Astrocyte of the cerebellum (primary cell): ENCODE data around the gene STUM.

ENCODE experiments used
- DNase-seq: peaks from one replicate; pipeline ENCODE4 v3.0.0-alpha.2; 2011; ENCODE audit warnings: low read depth
- H3K4me3 ChIP-seq: 2 replicates; pipeline ENCODE4 v1.5.1; 2011; ENCODE audit warnings: mild to moderate bottlenecking, low read depth, low read length, moderate library complexity
- in situ Hi-C: cut with HindIII; loops from 2 replicates; pipeline ENCODE4 v1.10.0; 2017; ENCODE audit warnings: low sequenced_read_pairs
- TF ChIP-seq, protein P1 (sequence below): IDR thresholded peaks from 2 replicates; pipeline ENCODE4 v1.5.1; 2012; ENCODE audit warnings: low read length, low read depth, moderate library complexity, mild to moderate bottlenecking; ENCODE audit errors: missing control alignments

The STUM gene

DNA sequence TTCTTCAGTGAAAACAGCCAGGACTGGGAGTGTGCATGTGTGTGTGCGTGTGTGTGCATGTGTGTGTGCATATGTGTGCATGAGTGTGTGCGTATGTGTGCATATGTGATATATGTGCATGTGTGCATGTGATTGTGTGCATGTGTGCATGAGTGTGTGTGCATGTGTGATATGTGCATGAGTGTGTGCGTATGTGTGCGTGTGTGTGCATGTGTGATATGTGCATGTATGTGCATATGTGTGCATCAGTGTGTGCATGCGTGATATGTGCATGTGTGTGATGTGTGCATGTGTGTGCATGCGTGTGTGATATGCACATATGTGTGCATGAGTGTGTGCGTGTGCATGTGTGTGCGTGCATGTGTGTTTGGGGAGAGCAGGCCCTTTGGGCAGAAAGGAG, 100.7 kb downstream of the STUM start:
- no peak for DNase-seq
- in situ Hi-C loops, result loop anchor here (25.0 kb wide), 1 partner anchor 188 kb away; no protein-coding TSS in a partner anchor
- H3K4me3 ChIP-seq, result no peak overlapping the region
- TF ChIP-seq, protein P1, sequence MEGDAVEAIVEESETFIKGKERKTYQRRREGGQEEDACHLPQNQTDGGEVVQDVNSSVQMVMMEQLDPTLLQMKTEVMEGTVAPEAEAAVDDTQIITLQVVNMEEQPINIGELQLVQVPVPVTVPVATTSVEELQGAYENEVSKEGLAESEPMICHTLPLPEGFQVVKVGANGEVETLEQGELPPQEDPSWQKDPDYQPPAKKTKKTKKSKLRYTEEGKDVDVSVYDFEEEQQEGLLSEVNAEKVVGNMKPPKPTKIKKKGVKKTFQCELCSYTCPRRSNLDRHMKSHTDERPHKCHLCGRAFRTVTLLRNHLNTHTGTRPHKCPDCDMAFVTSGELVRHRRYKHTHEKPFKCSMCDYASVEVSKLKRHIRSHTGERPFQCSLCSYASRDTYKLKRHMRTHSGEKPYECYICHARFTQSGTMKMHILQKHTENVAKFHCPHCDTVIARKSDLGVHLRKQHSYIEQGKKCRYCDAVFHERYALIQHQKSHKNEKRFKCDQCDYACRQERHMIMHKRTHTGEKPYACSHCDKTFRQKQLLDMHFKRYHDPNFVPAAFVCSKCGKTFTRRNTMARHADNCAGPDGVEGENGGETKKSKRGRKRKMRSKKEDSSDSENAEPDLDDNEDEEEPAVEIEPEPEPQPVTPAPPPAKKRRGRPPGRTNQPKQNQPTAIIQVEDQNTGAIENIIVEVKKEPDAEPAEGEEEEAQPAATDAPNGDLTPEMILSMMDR, result no peak

DNA sequence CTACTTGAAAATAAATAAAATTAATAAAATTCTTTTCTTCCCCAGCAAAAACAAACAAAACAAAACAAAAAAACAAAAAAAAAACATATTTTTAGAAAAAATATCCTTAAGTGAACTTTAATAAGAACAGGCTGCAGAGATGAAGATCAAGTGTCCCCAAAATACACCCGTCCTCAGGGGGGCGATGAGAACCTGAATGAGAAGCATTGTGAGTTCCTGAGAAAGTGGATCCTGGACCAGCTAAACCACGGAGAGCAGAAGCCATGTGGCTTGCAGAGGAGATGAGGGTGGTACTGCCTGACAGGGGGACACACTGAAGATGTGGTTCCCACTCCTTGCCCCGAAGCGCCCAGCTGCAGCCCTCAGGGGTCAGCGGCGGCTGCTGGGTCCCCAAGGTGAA, 101.2 kb downstream of the STUM start:
- no peak for DNase-seq
- TF ChIP-seq, protein P1, result peak; percentile 35

DNA sequence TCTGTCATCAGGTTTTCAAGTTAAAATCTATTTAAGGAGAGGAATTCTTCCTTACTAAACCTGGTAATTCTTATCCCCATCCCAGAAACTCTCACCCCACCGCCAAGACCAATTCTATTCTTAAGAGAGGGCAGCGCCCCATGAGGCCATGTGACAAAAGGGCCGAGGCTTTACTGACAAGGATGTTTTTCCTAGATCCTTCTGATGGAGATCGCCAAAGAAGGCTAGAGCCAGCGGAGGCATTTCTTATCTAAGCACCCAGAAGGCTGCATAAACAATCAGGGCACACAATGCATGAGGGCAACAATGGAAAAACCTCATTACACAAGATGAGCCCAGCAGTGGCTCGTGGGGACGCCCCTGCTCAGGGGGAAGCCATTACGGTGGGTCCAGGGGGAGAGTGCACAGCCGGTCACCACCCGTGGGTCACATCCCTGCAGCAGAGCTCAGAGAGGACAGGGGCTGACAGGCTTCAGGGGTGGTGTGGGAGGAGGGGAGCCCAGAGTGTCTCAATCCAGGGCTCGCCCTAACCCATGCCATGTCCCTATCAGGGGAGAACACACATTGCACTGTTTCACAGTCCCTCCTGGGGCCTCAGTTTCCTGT, 101.8 kb downstream of the STUM start:
- TF ChIP-seq, protein P1, result no peak
- no peak for DNase-seq
- no peak overlapping the region for H3K4me3 ChIP-seq
- in situ Hi-C loops, result no loop called here

More for the DNA sequence above, 101.2 kb downstream of the STUM start:
- in situ Hi-C loops, result loop anchor here (25.0 kb wide), 1 partner anchor 188 kb away; no protein-coding TSS in a partner anchor
- no peak overlapping the region for H3K4me3 ChIP-seq

DNA sequence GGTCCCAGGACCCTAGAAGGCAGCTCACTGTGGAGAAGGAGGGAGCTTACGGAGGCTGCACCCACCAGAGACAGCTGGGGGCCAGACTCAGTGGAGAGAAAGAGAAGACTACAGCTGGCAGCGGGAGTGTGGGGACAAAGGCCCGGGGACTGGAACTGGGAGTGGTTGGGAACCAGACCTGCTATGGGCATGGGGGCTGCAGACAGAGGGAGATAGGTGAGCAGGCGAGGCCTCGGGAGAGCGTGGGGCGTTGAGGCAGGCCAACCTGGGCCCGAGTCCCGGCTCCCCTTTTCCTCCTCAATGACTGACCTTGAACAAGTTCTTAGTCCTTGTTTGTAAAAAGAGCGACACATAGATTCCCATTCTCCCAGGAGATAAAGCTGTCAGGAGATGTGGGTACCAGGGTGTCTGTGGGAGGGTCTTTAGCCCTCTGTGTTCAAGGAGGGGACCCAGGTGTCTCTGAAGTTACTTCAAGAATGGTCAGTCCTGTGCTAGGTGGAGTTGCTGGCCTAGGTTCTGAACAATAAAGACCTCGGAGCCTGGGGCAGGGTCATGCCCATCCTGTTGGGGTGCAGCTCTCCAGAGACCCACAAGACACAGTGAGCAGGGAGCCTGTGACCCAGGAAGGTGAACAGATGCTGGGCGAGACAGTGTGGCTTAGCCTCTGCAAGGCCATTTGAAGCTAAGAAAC, 102.6 kb downstream of the STUM start:
- in situ Hi-C loops, result no loop called here
- TF ChIP-seq, protein P1, result no peak

DNA sequence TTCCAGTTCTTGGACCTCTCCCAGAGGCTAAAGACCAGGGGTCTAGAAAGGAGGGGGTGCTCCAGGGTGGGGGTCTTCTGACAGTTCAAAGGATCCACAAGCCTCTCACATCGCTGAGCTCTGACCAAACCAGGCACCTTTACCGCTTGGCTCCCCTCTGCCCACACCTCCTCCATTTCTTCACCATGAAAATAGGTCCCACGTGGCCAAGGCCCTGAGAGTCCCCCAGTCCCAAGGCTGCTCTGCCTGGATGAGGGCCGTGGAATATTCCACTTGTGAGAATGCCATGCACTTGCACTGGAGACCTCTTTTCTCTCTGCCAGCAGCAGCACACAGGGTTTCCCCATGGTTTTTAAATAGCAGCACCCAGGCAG, 103.2 kb downstream of the STUM start:
- TF ChIP-seq, protein P1, result no peak
- no peak for DNase-seq
- no peak overlapping the region for H3K4me3 ChIP-seq
- in situ Hi-C loops, result no loop called here

More for the DNA sequence above, 102.6 kb downstream of the STUM start:
- H3K4me3 ChIP-seq, result no peak overlapping the region
- DNase-seq, result no peak

DNA sequence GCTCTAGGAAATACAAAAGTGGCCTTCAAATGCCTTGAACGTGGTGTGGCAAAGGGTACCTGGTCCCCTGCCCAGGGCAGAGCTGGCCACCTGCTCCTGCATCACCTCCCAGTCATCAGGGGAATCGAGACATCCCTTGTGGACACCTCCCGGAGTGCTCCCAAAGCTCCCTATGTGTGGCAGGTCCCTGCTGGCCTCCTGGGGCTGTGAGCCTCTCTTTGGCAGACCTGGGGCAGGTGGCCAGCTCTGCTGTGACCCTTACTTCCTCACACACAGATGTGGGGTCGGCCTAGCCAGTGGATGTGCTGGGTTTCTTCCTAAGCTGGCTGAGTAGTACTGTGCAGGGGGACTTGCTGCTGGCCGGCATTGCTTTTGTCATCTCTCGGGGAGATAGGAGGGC, 104.0 kb downstream of the STUM start:
- in situ Hi-C loops, result no loop called here
- no peak for DNase-seq
- no peak overlapping the region for H3K4me3 ChIP-seq
- TF ChIP-seq, protein P1, result no peak
